Tongue (tissue), 2 donors: ENCODE results near the gene CRY2. TPM values are rescaled to one million over a fixed set of nuclear protein-coding genes. Genes with fewer than 3 reads are reported as not detected.

Source experiments
- DNase-seq: peaks from one replicate; pipeline ENCODE4 v3.0.0-alpha.2; 2015
- total RNA-seq: library from RNA; depleted of rRNA; stranded (reverse); fragments of >200 nt; gene quantifications from one replicate; pipeline ENCODE4 v1.2.3, GENCODE V29; 2014

CRY2 gene
- total RNA-seq, 1 donor from 2014 or later: 72.0 TPM

DNA sequence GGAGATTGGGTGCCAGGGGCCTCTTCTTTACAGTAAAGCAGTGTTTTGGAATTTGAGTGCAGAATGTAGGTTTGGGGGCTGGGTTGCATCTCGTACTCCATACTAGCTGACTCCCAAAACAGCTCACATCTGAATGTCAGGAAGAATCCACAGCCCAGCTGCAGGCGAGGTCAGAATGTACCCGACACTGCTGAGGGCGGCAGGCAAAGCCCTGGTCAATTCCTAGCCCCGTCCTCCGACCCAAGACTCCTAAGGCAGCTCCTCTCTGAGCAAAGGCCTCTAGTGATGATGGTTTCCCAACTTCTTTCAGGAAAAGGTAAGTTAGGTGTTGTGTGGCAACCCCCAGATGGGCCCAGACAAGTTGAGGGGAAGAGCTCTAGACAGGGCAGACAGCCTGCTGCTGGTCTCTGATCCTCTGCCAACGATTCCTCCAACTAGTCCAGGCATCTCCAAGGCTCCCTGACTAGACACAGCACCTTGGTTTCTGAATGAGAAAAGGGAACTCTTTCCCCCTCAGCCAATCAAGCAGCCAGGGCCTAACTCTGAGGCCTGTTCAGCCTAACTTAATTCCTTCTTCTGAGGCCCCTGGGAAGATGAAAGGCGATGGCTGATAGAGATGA is 83.8 kb downstream of the CRY2 start:
- no peak for DNase-seq

DNA sequence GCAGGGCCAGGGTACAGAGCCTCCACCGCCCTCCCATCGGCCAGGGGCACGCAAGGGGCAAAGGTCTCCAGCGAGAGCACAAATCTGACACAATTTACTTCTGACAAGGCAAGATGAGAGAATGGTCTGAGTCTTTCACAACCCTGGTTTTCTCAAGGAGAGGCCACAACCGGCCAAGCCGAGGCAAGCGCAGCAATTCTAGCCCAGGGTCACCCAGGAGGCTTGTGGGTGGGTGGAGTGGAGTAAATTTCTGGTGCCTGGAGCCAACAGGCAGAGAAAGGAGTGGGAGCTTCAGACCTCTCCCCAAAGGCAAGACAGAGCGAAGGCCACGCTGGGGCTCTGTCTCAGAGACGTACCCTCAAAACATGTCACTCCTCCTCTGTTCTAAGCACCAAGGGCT is 84.5 kb downstream of the CRY2 start:
- DNase-seq: no peak

DNA sequence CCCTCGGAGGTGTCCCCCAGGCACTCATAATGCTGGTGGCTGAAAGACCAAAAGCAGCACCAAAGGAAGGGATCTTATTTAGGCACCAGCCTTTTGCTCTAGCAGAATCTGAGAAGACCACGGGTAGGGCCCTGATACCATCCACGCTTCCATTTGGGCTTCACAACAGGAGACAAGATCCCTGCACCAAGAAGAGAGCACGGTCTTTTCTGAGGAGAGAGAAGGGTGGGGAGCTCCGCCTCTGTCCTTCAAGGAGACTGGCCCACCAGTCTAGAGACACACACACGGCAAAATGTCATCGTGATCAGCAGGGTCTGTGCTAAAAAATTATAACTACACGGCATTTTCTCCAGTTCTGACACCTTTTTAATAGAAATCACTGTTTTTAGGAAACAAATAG is 84.9 kb downstream of the CRY2 start:
- no peak for DNase-seq

Other genes starting within 250 kb of the CRY2 start
- gene CHST1, start 181.9 kb upstream of the CRY2 start, total RNA-seq: 5.6 TPM
- gene SLC35C1, start 42.3 kb upstream of the CRY2 start, total RNA-seq: 6.3 TPM
- gene MAPK8IP1, start 38.2 kb downstream of the CRY2 start, total RNA-seq: 12.7 TPM
- gene FREY1, start 59.8 kb downstream of the CRY2 start, total RNA-seq: not detected
- 8.0 TPM for gene PEX16, start 70.4 kb downstream of the CRY2 start, total RNA-seq
- 2.7 TPM for gene LARGE2, start 75.2 kb downstream of the CRY2 start, total RNA-seq